ENCODE measurements around the gene FTSJ3. TPM values are rescaled to one million over a fixed set of nuclear protein-coding genes. Genes with fewer than 3 reads are reported as not detected.

The FTSJ3 gene
- total RNA-seq, 1 experiment from 2014 or later: 36.7 TPM

GRCh38 chr17:63854709-63855108, 27.2 kb upstream of the FTSJ3 start:
- no peaks in the 10 kb centered on the region for H3K9me3 Mint-ChIP-seq (ENCODE audit: unreplicated experiment)
- ChIA-PET CTCF (interaction anchor here (0.6 to 2.8 kb wide), 5 partner anchors 10 to 260 kb away, joined by 3 to 14 read pairs (median 3); no protein-coding TSS in a partner anchor), POLR2A (interaction anchor here (0.7 kb wide), 1 partner anchor 46 kb away, joined by 3 read pairs; no protein-coding TSS in a partner anchor)
- BruUV-seq (replicated peaks): no TSS peak
- H3K27me3 Mint-ChIP-seq (ENCODE audit: insufficient read depth, unreplicated experiment): peaks cover 23% of the 10 kb centered on the region
- intact Hi-C loops (cut with micrococcal nuclease): no loop called here
- no peaks in the 10 kb centered on the region for H3K4me1 Mint-ChIP-seq (ENCODE audit: insufficient read depth, unreplicated experiment)
- H3K27ac Mint-ChIP-seq (ENCODE audit: low read depth, unreplicated experiment): no peak overlapping the region
- no peak overlapping the region for H3K4me3 Mint-ChIP-seq (ENCODE audit: unreplicated experiment)
- TF ChIP-seq CTCF (IDR thresholded peaks at IDR 0.05; ENCODE audit: unreplicated experiment): no peak
- no peak for DNase-seq (ENCODE audit: unreplicated experiment)
- H3K36me3 Mint-ChIP-seq (ENCODE audit: insufficient read depth, unreplicated experiment): no peaks in the 10 kb centered on the region

GRCh38 chr17:63853260-63853659, 25.8 kb upstream of the FTSJ3 start:
- H3K27me3 Mint-ChIP-seq (ENCODE audit: insufficient read depth, unreplicated experiment): peaks cover 11% of the 10 kb centered on the region
- ChIA-PET POLR2A (no interaction called here), CTCF (interaction anchor here (2.8 kb wide), 1 partner anchor 13 kb away, joined by 14 read pairs; no protein-coding TSS in a partner anchor)
- no TSS peak for BruUV-seq (replicated peaks)
- H3K4me1 Mint-ChIP-seq (ENCODE audit: insufficient read depth, unreplicated experiment): no peaks in the 10 kb centered on the region
- no peak for TF ChIP-seq CTCF (IDR thresholded peaks at IDR 0.05; ENCODE audit: unreplicated experiment)
- no peaks in the 10 kb centered on the region for H3K36me3 Mint-ChIP-seq (ENCODE audit: insufficient read depth, unreplicated experiment)
- intact Hi-C loops (cut with micrococcal nuclease): no loop called here
- no peak for DNase-seq (ENCODE audit: unreplicated experiment)
- no peak overlapping the region for H3K27ac Mint-ChIP-seq (ENCODE audit: low read depth, unreplicated experiment)
- H3K4me3 Mint-ChIP-seq (ENCODE audit: unreplicated experiment): no peak overlapping the region
- H3K9me3 Mint-ChIP-seq (ENCODE audit: unreplicated experiment): no peaks in the 10 kb centered on the region

- DNase-seq (ENCODE audit: unreplicated experiment): no peak
- BruUV-seq (replicated peaks): no TSS peak
- POLR2A ChIA-PET: no interaction called here
- Mint-ChIP-seq H3K27ac (ENCODE audit: low read depth, unreplicated experiment) (no peak overlapping the region), H3K4me1 (ENCODE audit: insufficient read depth, unreplicated experiment) (peaks cover 7% of the 10 kb centered on the region), H3K36me3 (ENCODE audit: insufficient read depth, unreplicated experiment) (no peaks in the 10 kb centered on the region), H3K27me3 (ENCODE audit: insufficient read depth, unreplicated experiment) (peaks cover 10% of the 10 kb centered on the region), H3K4me3 (ENCODE audit: unreplicated experiment) (no peak overlapping the region), H3K9me3 (ENCODE audit: unreplicated experiment) (no peaks in the 10 kb centered on the region)
- intact Hi-C loops (cut with micrococcal nuclease): no loop called here
- no peak for TF ChIP-seq CTCF (IDR thresholded peaks at IDR 0.05; ENCODE audit: unreplicated experiment)
- CTCF ChIA-PET: interaction anchor here (0.9 kb wide), 1 partner anchor 17 kb away, joined by 3 read pairs; no protein-coding TSS in a partner anchor
Measured at GRCh38 chr17:63850401-63850800, 22.9 kb upstream of the FTSJ3 start.

- no peaks in the 10 kb centered on the region for H3K9me3 Mint-ChIP-seq (ENCODE audit: unreplicated experiment)
- ChIA-PET POLR2A (no interaction called here), CTCF (no interaction called here)
- peaks cover 11% of the 10 kb centered on the region for H3K4me1 Mint-ChIP-seq (ENCODE audit: insufficient read depth, unreplicated experiment)
- H3K27me3 Mint-ChIP-seq (ENCODE audit: insufficient read depth, unreplicated experiment): no peaks in the 10 kb centered on the region
- intact Hi-C loops (cut with micrococcal nuclease): no loop called here
- no peak overlapping the region for H3K4me3 Mint-ChIP-seq (ENCODE audit: unreplicated experiment)
- peak; percentile 18 for TF ChIP-seq CTCF (IDR thresholded peaks at IDR 0.05; ENCODE audit: unreplicated experiment)
- BruUV-seq (replicated peaks): no TSS peak
- no peak for DNase-seq (ENCODE audit: unreplicated experiment)
- no peak overlapping the region for H3K27ac Mint-ChIP-seq (ENCODE audit: low read depth, unreplicated experiment)
- no peaks in the 10 kb centered on the region for H3K36me3 Mint-ChIP-seq (ENCODE audit: insufficient read depth, unreplicated experiment)
Measured at GRCh38 chr17:63848834-63849689, 21.6 kb upstream of the FTSJ3 start.
